PC-3 (cell line): Measurements from ENCODE around the gene ZDHHC24. TPM values are rescaled to one million over a fixed set of nuclear protein-coding genes. Genes with fewer than 3 reads are reported as not detected.

ENCODE experiments used
- ATAC-seq: fragments of 200-7000 bp; cut with Tn5 transposase; 2 replicates; pipeline ENCODE4 v1.9.1; 2020; ENCODE audit warnings: mild to moderate bottlenecking, moderate library complexity
- Bru-seq: library from RNA; stranded (reverse); fragments of 400-500 nt; gene quantifications from one replicate; lab custom pipeline; 2021; lab: Mats Ljungman, UMichigan
- BruChase-seq, 2 experiments: library from RNA; stranded (reverse); fragments of 400-500 nt; gene quantifications; one replicate each; lab custom pipeline; 2021; lab: Mats Ljungman, UMichigan
- BruUV-seq: library from RNA; stranded (reverse); fragments of 400-500 nt; replicated peaks from 2 replicates; lab custom pipeline; 2021; lab: Mats Ljungman, UMichigan
- CTCF ChIA-PET: fragments of 300-600 bp; sonication (Branson Sonifier 250); formaldehyde crosslinking; loops from one replicate; lab custom pipeline; 2022; ENCODE audit warnings: antibody characterized with exemption; lab: Charles Lee
- POLR2A ChIA-PET: fragments of 300-600 bp; sonication (Branson Sonifier 250); formaldehyde crosslinking; loops from one replicate; lab custom pipeline; 2022; ENCODE audit warnings: antibody characterized with exemption; ENCODE audit not compliant: unreplicated experiment; lab: Charles Lee
- DNase-seq: peaks from one replicate; pipeline ENCODE4 v3.0.0-alpha.2; 2015
- H2AFZ ChIP-seq: fragments of 300-600 bp; sonication (generic); 2 replicates; pipeline ENCODE4 v1.6.0; 2016; ENCODE audit warnings: antibody characterized with exemption, low read length
- H3F3A ChIP-seq: fragments of 300-600 bp; sonication (generic); one replicate; pipeline ENCODE4 v1.6.0; 2017; ENCODE audit warnings: antibody characterized with exemption, low read length, control low read depth, mild to moderate bottlenecking; ENCODE audit not compliant: unreplicated experiment
- H3K27ac ChIP-seq: fragments of 300-600 bp; sonication (generic); 2 replicates; pipeline ENCODE4 v1.5.1; 2016; ENCODE audit warnings: mild to moderate bottlenecking, low read length
- H3K27me3 ChIP-seq: fragments of 300-600 bp; sonication (generic); 2 replicates; pipeline ENCODE4 v1.6.1; 2016; ENCODE audit warnings: low read length, mixed read lengths
- H3K36me3 ChIP-seq: fragments of 300-600 bp; sonication (generic); 2 replicates; pipeline ENCODE4 v1.6.1; 2016; ENCODE audit warnings: low read depth, mixed run types, low read length, mixed read lengths
- H3K4me1 ChIP-seq: fragments of 300-600 bp; sonication (generic); 2 replicates; pipeline ENCODE4 v1.5.1; 2016; ENCODE audit warnings: low read length; ENCODE audit not compliant: insufficient read depth
- H3K4me2 ChIP-seq: fragments of 300-600 bp; sonication (generic); 2 replicates; pipeline ENCODE4 v1.6.0; 2016; ENCODE audit warnings: low read length
- H3K4me3 ChIP-seq: fragments of 300-600 bp; sonication (generic); 2 replicates; pipeline ENCODE4 v1.5.1; 2016; ENCODE audit warnings: mild to moderate bottlenecking, low read length, mixed read lengths
- H3K79me2 ChIP-seq: fragments of 300-600 bp; sonication (generic); 2 replicates; pipeline ENCODE4 v1.6.1; 2017; ENCODE audit warnings: low read length, mixed read lengths
- H3K9ac ChIP-seq: fragments of 300-600 bp; sonication (generic); 2 replicates; pipeline ENCODE4 v1.6.0; 2016; ENCODE audit warnings: mild to moderate bottlenecking, low read length
- H3K9me2 ChIP-seq: fragments of 300-600 bp; sonication (generic); replicated peaks from 2 replicates; pipeline ENCODE4 v1.6.1; 2016; ENCODE audit warnings: mixed run types, low read length, mixed read lengths
- H3K9me3 ChIP-seq: fragments of 300-600 bp; sonication (generic); 2 replicates; pipeline ENCODE4 v1.6.1; 2016; ENCODE audit warnings: low read length, mixed read lengths
- H4K20me1 ChIP-seq: fragments of 300-600 bp; sonication (generic); 2 replicates; pipeline ENCODE4 v1.6.1; 2016; ENCODE audit warnings: low read length, mixed read lengths
- CTCF ChIP-seq: fragments of 300-600 bp; sonication (generic); conservative IDR thresholded peaks from 2 replicates; pipeline ENCODE4 v1.5.1; 2017; ENCODE audit warnings: antibody characterized with exemption, low read depth, mild to moderate bottlenecking, low read length
- EZH2 ChIP-seq: fragments of 300-600 bp; sonication (generic); IDR thresholded peaks from one replicate; pipeline ENCODE4 v1.6.1; 2017; ENCODE audit warnings: antibody characterized with exemption, mild to moderate bottlenecking, low read length; ENCODE audit not compliant: unreplicated experiment
- EZH2phosphoT487 ChIP-seq: fragments of 300-600 bp; sonication (generic); IDR thresholded peaks from 2 replicates; pipeline ENCODE4 v1.6.1; 2018; ENCODE audit warnings: mild to moderate bottlenecking, antibody characterized with exemption, low read length, borderline replicate concordance
- intact Hi-C: fragments of 100-400 bp; cut with micrococcal nuclease; formaldehyde crosslinking; loops from 2 replicates; pipeline ENCODE4 v1.9.0; 2023
- long read RNA-seq: library from polyadenylated mRNA; unstranded; transcript quantifications from one replicate; pipeline ENCODE4 v2.0.0, GENCODE V29; 2021; ENCODE audit not compliant: unreplicated experiment
- total RNA-seq: library from RNA; depleted of rRNA; stranded (reverse); fragments of >200 nt; gene quantifications from 2 replicates; pipeline ENCODE4 v1.2.3, GENCODE V29; 2014; rRNA removed

ZDHHC24 gene
- total RNA-seq (15.1 and 19.7 TPM in 2 replicates), Bru-seq, nascent RNA (percentile 48 among the genes with signal in this experiment), BruChase-seq, experiment 1, labeled RNA remaining after a 6-hour chase (percentile 55 among the genes with signal in this experiment), BruChase-seq, experiment 2, labeled RNA remaining after a 2-hour chase (percentile 50 among the genes with signal in this experiment)
- long read RNA-seq, full-length matches to known transcripts, result 38 of 63 reads
- long read RNA-seq, partial matches to known transcripts, result 1 of 63 reads
- long read RNA-seq, other reads (novel, unspliced or antisense), result 24 of 63 reads

GRCh38 chr11:66545701-66546367, at the start of gene ZDHHC24:
Gene ZDHHC24 (minus strand): TSS chr11:66546048. CDS start chr11:66546003, 45 bp downstream.
- Histone ChIP-seq H3K27me3 (no peaks in the 10 kb centered on the region), H3K36me3 (no peaks in the 10 kb centered on the region), H3K4me1 (peaks cover 21% of the 10 kb centered on the region), H3K27ac (0 out of 2 replicates have a peak within 1 kb of the TSS, but pooled peaks have one; percentile 10), H3K4me2 (peak within 1 kb of the TSS; percentile 88), H3K9me2 (no peaks in the 10 kb centered on the region), H3K4me3 (peak within 1 kb of the TSS; percentile 89), H3F3A (no peaks in the 10 kb centered on the region), H4K20me1 (no peaks in the 10 kb centered on the region), H3K9ac (peak within 1 kb of the TSS; percentile 89), H3K79me2 (0 out of 2 replicates have a peak, but pooled peaks cover 4% of the 10 kb centered on the region), H3K9me3 (no peaks in the 10 kb centered on the region), H2AFZ (peak within 1 kb of the TSS; percentile 96)
- BruUV-seq, result no TSS peak
- TF ChIP-seq EZH2phosphoT487 (no peak), EZH2 (no peak), CTCF (no peak)
- ChIA-PET POLR2A (interaction anchor here (0.6 to 0.8 kb wide), 5 partner anchors 10 to 114 kb away, joined by 3 to 7 read pairs (median 3); partner anchors contain the start of gene DPP3), CTCF (interaction anchor here (0.6 kb wide), 1 partner anchor 115 kb away, joined by 17 read pairs; no protein-coding TSS in a partner anchor)
- intact Hi-C loops, result loop anchor here (1.0 to 2.0 kb wide), 2 partner anchors 46 to 71 kb away; partner anchors contain the start of gene RBM14
- DNase-seq, result peak; percentile 99
- peak; percentile 96 for ATAC-seq

GRCh38 chr11:66595245-66595904, 49.5 kb upstream of the ZDHHC24 start:
- ChIA-PET POLR2A (interaction anchor here (0.6 kb wide), 1 partner anchor 651 kb away, joined by 5 read pairs; no protein-coding TSS in a partner anchor), CTCF (no interaction called here)
- TF ChIP-seq CTCF (no peak), EZH2 (no peak), EZH2phosphoT487 (no peak)
- Histone ChIP-seq H3K27me3 (no peaks in the 10 kb centered on the region), H3K79me2 (peaks cover 22% of the 10 kb centered on the region), H3K4me1 (peaks cover 15% of the 10 kb centered on the region), H3K27ac (no peak overlapping the region), H3K9ac (no peak overlapping the region), H3K4me3 (no peak overlapping the region), H3F3A (no peaks in the 10 kb centered on the region), H2AFZ (no peak overlapping the region), H3K9me3 (no peaks in the 10 kb centered on the region), H4K20me1 (no peaks in the 10 kb centered on the region), H3K36me3 (peaks cover 11% of the 10 kb centered on the region; the same call in 1 of the 2 replicates), H3K4me2 (peak overlapping the region; percentile 27; the same call in 1 of the 2 replicates), H3K9me2 (no peaks in the 10 kb centered on the region)
- intact Hi-C loops, result no loop called here
- DNase-seq (no peak), ATAC-seq (no peak)
- no TSS peak for BruUV-seq
